ENCODE data around the gene SYK. TPM values are rescaled to one million over a fixed set of nuclear protein-coding genes. Genes with fewer than 3 reads are reported as not detected.
A peak's percentile ranks its signal among the peaks of the same experiment; 100 is the strongest.
"Not testable (repeated sequence)": the region's sequence is repeated elsewhere in the genome, so short reads cannot be mapped to it uniquely, and the experiment has no call there.

The SYK gene
- total RNA-seq, 1 donor from 2014 or later = 25.6 TPM

- ATAC-seq (no peak), DNase-seq (ENCODE audit: low spot score) (no peak)
- intact Hi-C loops (cut with DNase I) = loop anchor here (10.0 kb wide), 1 partner anchor 1280 kb away; no protein-coding TSS in a partner anchor
Observed at GRCh38 chr9:90864779-90865178, 63.2 kb downstream of the SYK start.

- no peak for ATAC-seq
- intact Hi-C loops (cut with DNase I) = loop anchor here (10.0 kb wide), 1 partner anchor 1282 kb away; no protein-coding TSS in a partner anchor
- DNase-seq (ENCODE audit: low spot score) = no peak
Observed at GRCh38 chr9:90867101-90867500, 65.5 kb downstream of the SYK start.

- intact Hi-C loops (cut with DNase I) = loop anchor here (10.0 kb wide), 1 partner anchor 1284 kb away; no protein-coding TSS in a partner anchor
- ATAC-seq = no peak
- DNase-seq (ENCODE audit: low spot score) = no peak
Observed at GRCh38 chr9:90868555-90868954, 66.9 kb downstream of the SYK start.

GRCh38 chr9:90869361-90869760 lies 67.7 kb downstream of the SYK start:
- ATAC-seq (no peak), DNase-seq (ENCODE audit: low spot score) (no peak)
- intact Hi-C loops (cut with DNase I) = loop anchor here (10.0 kb wide), 1 partner anchor 1285 kb away; no protein-coding TSS in a partner anchor

- peak; percentile 17 for ATAC-seq
- DNase-seq (ENCODE audit: low spot score) = no peak
- intact Hi-C loops (cut with DNase I) = no loop called here
Observed at GRCh38 chr9:90870621-90871326, 69.2 kb downstream of the SYK start.

GRCh38 chr9:90871327-90871935 lies 69.8 kb downstream of the SYK start:
- DNase-seq (ENCODE audit: low spot score) (no peak), ATAC-seq (no peak)
- intact Hi-C loops (cut with DNase I) = no loop called here

GRCh38 chr9:90872835-90873294 lies 71.2 kb downstream of the SYK start:
- ATAC-seq (no peak), DNase-seq (ENCODE audit: low spot score) (no peak)
- intact Hi-C loops (cut with DNase I) = no loop called here

GRCh38 chr9:90873422-90873821 lies 71.8 kb downstream of the SYK start:
- no peak for ATAC-seq
- intact Hi-C loops (cut with DNase I) = no loop called here

GRCh38 chr9:90874194-90874593 lies 72.6 kb downstream of the SYK start:
- intact Hi-C loops (cut with DNase I) = no loop called here
- ATAC-seq (no peak), DNase-seq (ENCODE audit: low spot score) (no peak)

More at GRCh38 chr9:90873422-90873821, 71.8 kb downstream of the SYK start:
- DNase-seq (ENCODE audit: low spot score) = no peak

GRCh38 chr9:90878562-90878961 lies 76.9 kb downstream of the SYK start:
- intact Hi-C loops (cut with DNase I) = no loop called here
- ATAC-seq (no peak), DNase-seq (ENCODE audit: low spot score) (no peak)

GRCh38 chr9:90880066-90880465 lies 78.4 kb downstream of the SYK start:
- ATAC-seq (no peak), DNase-seq (ENCODE audit: low spot score) (no peak)
- intact Hi-C loops (cut with DNase I) = no loop called here

GRCh38 chr9:90880669-90881068 lies 79.0 kb downstream of the SYK start:
- intact Hi-C loops (cut with DNase I) = no loop called here
- no peak for ATAC-seq

GRCh38 chr9:90881648-90882047 lies 80.0 kb downstream of the SYK start:
- intact Hi-C loops (cut with DNase I) = no loop called here
- ATAC-seq (no peak), DNase-seq (ENCODE audit: low spot score) (no peak)

More at GRCh38 chr9:90880669-90881068, 79.0 kb downstream of the SYK start:
- no peak for DNase-seq (ENCODE audit: low spot score)

- no peak for DNase-seq (ENCODE audit: low spot score)
- ATAC-seq = no peak
- intact Hi-C loops (cut with DNase I) = no loop called here
Observed at GRCh38 chr9:90882991-90883600, 81.5 kb downstream of the SYK start.

GRCh38 chr9:90883661-90884060 lies 82.0 kb downstream of the SYK start:
- intact Hi-C loops (cut with DNase I) = no loop called here

GRCh38 chr9:90884178-90884577 lies 82.6 kb downstream of the SYK start:
- DNase-seq (ENCODE audit: low spot score) (no peak), ATAC-seq (no peak)
- intact Hi-C loops (cut with DNase I) = no loop called here

More at GRCh38 chr9:90883661-90884060, 82.0 kb downstream of the SYK start:
- DNase-seq (ENCODE audit: low spot score) (no peak), ATAC-seq (no peak)

GRCh38 chr9:90886868-90887267 lies 85.2 kb downstream of the SYK start:
- DNase-seq (ENCODE audit: low spot score); ATAC-seq; intact Hi-C loops (cut with DNase I): not testable (repeated sequence)

- ATAC-seq = no peak
- no peak for DNase-seq (ENCODE audit: low spot score)
- intact Hi-C loops (cut with DNase I) = no loop called here
Observed at GRCh38 chr9:90888941-90889340, 87.3 kb downstream of the SYK start.

GRCh38 chr9:90890146-90890810 lies 88.7 kb downstream of the SYK start:
- intact Hi-C loops (cut with DNase I) = no loop called here
- ATAC-seq (no peak), DNase-seq (ENCODE audit: low spot score) (no peak)

Data from sciatic nerve (tissue), 2 donors.